ENCODE measurements around the gene LAMC3. TPM values are rescaled to one million over a fixed set of nuclear protein-coding genes. Genes with fewer than 3 reads are reported as not detected.

Gene LAMC3
- total RNA-seq, 6 experiments from 2014 or later, result 2.7 to 14.3 (median 3.7) TPM

GRCh38 chr9:131039129-131039954 lies 30.4 kb downstream of the LAMC3 start:
- 50% methylated on average over 7 of the region's 18 CpGs for WGBS (ENCODE audit: insufficient coverage, low coverage, low lambda C conversion rate, missing lambda C conversion rate)
- intact Hi-C loops (cut with DNase I), result no loop called here
- Histone ChIP-seq H3K27ac (no peak overlapping the region), H3K4me1 (no peaks in the 10 kb centered on the region), H3K9me3 (no peaks in the 10 kb centered on the region), H3K4me3 (no peak overlapping the region), H3K36me3 (no peaks in the 10 kb centered on the region), H3K27me3 (no peaks in the 10 kb centered on the region)
- TF ChIP-seq POLR2A (IDR thresholded peaks at IDR 0.05) (no peak), CTCF (IDR thresholded peaks at IDR 0.05) (no peak)
- DNase-seq (no peak), ATAC-seq (no peak)

GRCh38 chr9:131042666-131043065 lies 33.7 kb downstream of the LAMC3 start:
- Histone ChIP-seq H3K9me3 (no peaks in the 10 kb centered on the region), H3K36me3 (no peaks in the 10 kb centered on the region), H3K4me1 (no peaks in the 10 kb centered on the region), H3K27ac (no peak overlapping the region), H3K4me3 (no peak overlapping the region), H3K27me3 (no peaks in the 10 kb centered on the region)
- intact Hi-C loops (cut with DNase I), result loop anchor here in 1 of 2 donors (10.0 kb wide), 1 partner anchor 148 kb away; the partner anchor contains the start of gene QRFP
- TF ChIP-seq POLR2A (IDR thresholded peaks at IDR 0.05), result no peak
- TF ChIP-seq CTCF (IDR thresholded peaks at IDR 0.05), result no peak
- ATAC-seq (no peak), DNase-seq (no peak)

GRCh38 chr9:131043087-131043486 lies 34.1 kb downstream of the LAMC3 start:
- DNase-seq (no peak), ATAC-seq (peak in 2 of 4 donors; percentile 26 to 29)
- TF ChIP-seq POLR2A (IDR thresholded peaks at IDR 0.05), result no peak
- TF ChIP-seq CTCF (IDR thresholded peaks at IDR 0.05), result no peak
- no peaks in the 10 kb centered on the region for H3K9me3 ChIP-seq
- no peaks in the 10 kb centered on the region for H3K4me1 ChIP-seq
- no peak overlapping the region for H3K27ac ChIP-seq
- 20% methylated on average over 1 of the region's 2 CpGs for WGBS (ENCODE audit: insufficient coverage, low coverage, low lambda C conversion rate, missing lambda C conversion rate)
- intact Hi-C loops (cut with DNase I), result loop anchor here in 1 of 2 donors (10.0 kb wide), 1 partner anchor 148 kb away; the partner anchor contains the start of gene QRFP
- H3K4me3 ChIP-seq, result no peak overlapping the region
- H3K27me3 ChIP-seq, result no peaks in the 10 kb centered on the region
- H3K36me3 ChIP-seq, result no peaks in the 10 kb centered on the region

- WGBS (ENCODE audit: insufficient coverage, low coverage, low lambda C conversion rate, missing lambda C conversion rate), result 60% methylated on average over 6 of the region's 6 CpGs
- no peak overlapping the region for H3K27ac ChIP-seq
- H3K4me3 ChIP-seq, result no peak overlapping the region
- H3K36me3 ChIP-seq, result no peaks in the 10 kb centered on the region
- DNase-seq, result no peak
- intact Hi-C loops (cut with DNase I), result loop anchor here in 1 of 2 donors (10.0 kb wide), 1 partner anchor 149 kb away; the partner anchor contains the start of gene QRFP
- ATAC-seq, result no peak
- H3K4me1 ChIP-seq, result no peaks in the 10 kb centered on the region
- H3K9me3 ChIP-seq, result no peaks in the 10 kb centered on the region
- H3K27me3 ChIP-seq, result no peaks in the 10 kb centered on the region
- no peak for TF ChIP-seq CTCF (IDR thresholded peaks at IDR 0.05)
- TF ChIP-seq POLR2A (IDR thresholded peaks at IDR 0.05), result no peak
These were observed 34.7 kb downstream of the LAMC3 start for GRCh38 chr9:131043646-131044045.

All from right lobe of liver (tissue), 6 donors.